Glomerular endothelial cell (primary cell): ENCODE data around the gene DYRK1B. TPM values are rescaled to one million over a fixed set of nuclear protein-coding genes. Genes with fewer than 3 reads are reported as not detected.

Experiments
- DNase-seq: peaks from one replicate; pipeline ENCODE4 v3.0.0-alpha.2; 2011; ENCODE audit warnings: low read depth, low spot score; ENCODE audit errors: extremely low read depth
- total RNA-seq: library from RNA; depleted of rRNA; stranded (reverse); fragments of >200 nt; gene quantifications from 2 replicates; pipeline ENCODE4 v1.2.3, GENCODE V29; 2015

Gene DYRK1B
- total RNA-seq, 1 donor from 2014 or later, result 40.4 TPM

DNA sequence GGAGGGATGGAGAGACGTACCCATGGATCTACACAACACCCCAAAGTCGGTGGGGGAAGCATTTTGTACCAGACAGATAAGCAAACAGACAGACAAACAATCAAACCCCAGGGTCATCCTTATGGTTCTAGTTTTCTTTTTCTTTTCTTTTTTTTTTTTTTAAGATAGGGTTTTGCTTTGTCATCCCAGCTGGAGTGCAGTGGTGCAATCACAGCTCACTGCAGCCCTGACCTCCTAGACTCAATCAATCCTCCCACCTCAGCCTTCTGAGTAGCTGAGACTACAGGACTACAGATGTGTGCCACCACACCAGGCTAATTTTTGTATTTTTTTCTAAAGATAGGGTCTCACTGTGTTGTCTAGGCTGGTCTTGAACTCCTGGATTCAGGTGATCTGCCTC is 30.2 kb upstream of the DYRK1B start:
- no peak for DNase-seq

GRCh38 chr19:39858541-39858940 is 24.6 kb upstream of the DYRK1B start:
- DNase-seq, result no peak

DNA sequence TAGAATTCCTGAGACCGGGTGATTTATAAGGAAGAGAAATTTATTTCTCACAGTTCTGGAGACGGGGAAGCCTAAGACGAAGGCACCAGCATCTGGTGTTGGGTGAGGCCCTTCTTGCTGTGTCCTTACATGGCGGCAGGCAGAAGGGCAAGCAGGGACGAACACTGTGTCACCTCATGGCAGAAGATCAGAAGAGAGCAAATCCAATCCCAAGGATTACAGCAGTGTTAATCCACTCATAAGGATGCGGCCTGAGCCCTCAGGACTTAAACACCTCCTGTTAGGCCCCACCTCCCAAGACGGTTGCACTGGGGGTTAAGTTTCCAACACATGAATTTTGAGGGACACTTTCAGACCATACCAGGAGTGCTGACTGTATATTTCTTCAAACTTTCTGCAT is 18.9 kb upstream of the DYRK1B start:
- no peak for DNase-seq

GRCh38 chr19:39850892-39851291 is 16.9 kb upstream of the DYRK1B start:
- DNase-seq, result no peak

GRCh38 chr19:39848392-39848791 is 14.4 kb upstream of the DYRK1B start:
- no peak for DNase-seq

- no peak for DNase-seq
These were observed 13.6 kb upstream of the DYRK1B start for GRCh38 chr19:39847525-39847924.

DNA sequence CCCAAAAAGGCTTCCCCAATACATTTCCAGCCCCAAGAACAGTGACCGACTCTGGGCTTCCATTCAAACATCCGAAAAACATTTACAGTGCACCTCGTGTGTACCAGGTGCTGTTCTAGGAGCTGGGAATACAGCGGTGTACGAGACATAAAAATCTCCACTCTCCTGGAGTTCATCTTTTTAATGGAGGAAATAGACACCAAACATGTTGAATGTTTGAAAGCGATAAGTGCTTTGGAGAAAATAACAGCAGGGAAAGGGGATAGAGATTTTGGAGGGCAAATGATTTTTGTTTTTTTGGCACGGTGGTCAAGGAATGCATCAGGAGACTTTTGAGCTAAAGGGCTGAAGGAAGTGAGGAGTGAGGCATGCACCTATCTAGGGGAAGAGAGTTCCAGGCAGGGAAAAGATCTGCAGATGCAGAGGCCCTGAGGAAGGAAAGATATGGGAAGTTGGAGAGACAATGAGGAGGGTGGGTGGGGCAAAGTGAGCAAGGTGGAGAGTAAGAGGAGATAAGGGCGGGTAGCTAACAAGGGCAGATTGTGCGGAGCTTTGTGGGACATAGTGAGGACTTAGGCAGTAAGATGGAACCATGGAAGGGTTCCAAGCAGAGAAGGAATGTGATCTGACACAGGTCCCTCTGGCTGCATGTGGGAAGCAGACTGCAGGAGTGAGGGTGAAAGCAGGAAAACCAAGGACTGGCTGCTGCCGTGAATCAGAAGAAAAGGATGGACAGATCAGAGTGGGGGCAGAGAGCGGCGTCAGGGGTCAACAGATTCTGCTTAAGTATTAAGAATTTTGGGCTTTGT is 12.9 kb upstream of the DYRK1B start:
- DNase-seq, result no peak

DNA sequence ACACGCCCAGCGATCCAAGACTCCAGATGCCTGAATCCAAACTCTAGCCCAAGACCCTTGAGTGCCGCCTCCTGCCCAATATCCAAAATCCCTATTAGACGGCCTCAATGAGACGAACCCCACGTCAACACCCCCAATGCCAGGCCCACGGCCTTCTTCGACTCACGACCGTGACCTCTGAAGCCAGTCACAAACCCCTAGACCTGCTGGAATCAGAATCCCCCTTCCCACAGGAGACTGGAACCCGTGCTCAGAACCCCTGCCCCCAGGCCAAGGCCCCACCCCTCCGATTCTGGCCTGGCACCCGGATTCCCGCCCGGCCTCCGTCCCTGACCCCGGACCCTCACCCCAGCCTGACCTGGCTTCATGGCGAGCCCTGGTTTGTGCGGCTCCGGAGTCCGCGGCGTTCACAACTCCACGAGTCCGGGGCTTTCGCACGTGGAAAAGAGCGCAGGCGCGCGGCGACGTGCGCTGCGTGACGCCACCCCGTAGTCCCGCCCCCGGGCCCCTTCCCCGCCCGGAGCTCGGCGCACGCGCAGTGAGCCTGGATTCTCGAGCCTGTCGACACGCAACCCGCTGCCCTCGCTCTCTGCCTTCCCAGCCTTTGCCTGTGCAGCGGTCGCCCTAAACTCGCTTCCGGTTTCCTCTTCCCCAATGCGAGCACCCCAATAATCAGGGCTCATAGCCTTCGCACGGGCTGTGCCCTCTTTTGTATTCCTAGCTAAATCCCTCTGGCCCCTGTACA is 12.1 kb upstream of the DYRK1B start, which contains the start of gene FBL:
Gene FBL, minus strand, starts transcription at position 447 of the 745 bp plus-strand sequence. Its CDS starts 79 bp downstream, at position 368.
- DNase-seq, result no peak

DNA sequence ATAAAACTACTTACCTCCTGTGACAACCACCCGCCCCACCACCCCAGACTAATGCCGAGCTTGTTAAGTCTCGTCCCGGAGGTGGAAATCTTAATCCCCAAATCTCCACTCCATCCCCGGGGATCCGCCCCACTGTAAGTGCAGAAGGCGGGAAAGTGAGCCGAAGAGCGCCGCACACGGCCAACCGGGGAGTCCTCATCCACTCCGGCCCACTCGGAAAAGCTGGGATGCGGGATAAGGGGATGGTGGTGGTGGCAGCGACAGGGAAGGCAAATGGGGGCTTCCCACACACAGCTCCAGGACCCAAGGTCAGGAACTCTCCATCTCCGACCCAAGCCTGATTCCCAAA is 11.6 kb upstream of the DYRK1B start:
- DNase-seq, result no peak

GRCh38 chr19:39845172-39845571 is 11.2 kb upstream of the DYRK1B start:
- DNase-seq, result no peak

- DNase-seq, result no peak
These were observed 10.2 kb upstream of the DYRK1B start for GRCh38 chr19:39843919-39844793.

GRCh38 chr19:39842693-39843435 is 8.9 kb upstream of the DYRK1B start:
- no peak for DNase-seq

DNA sequence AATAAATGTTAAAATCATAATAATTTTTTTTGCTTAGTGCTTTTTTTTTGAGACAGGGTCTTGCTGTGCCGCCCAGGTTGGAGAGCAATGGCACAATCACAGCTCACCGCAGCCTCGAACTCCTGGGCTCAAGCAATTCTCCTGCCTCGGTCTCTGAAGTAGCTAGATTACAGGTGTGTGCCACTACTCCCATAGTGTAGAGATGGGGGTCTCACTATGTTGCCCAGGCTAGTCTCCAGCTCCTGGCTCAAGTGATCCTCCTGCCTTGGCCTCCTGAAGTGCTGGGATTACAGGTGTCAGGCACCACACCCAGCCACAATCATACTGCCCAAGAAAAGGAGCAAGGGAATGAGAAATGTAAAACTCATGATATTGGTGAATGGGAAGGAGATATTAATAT is 7.1 kb upstream of the DYRK1B start:
- DNase-seq, result no peak

- no peak for DNase-seq
These were observed 6.5 kb upstream of the DYRK1B start for GRCh38 chr19:39840492-39840891.

DNA sequence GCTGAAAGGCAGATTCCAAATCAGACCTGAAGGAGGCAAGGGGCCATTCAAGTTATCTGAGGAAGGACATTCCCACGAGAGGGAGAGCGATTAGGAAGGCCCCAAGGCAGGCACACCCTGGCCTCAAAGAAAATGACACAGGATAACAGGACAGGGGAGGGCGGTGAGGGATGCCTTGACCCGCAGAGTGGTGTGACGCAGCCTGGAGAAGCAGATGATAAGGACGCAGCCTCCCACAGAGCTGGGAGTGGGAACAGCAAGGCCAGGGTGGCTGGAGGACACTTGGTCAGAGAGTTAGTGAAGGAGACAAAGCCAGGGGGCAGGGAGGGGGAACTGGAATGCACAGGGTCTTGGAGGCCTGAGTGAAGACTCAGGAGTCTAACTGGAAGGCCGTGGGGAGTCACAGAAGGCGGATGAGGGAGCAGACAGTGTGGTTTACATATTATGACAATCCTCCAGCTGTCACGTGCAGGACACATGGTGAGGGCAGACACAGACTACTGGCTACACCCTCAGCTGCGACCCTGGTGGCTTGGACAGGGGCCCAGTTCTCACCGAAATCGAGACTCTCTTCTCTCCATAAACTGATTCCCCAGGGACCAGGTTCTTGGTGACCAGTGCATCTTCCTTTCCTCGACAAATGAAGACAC is 5.8 kb upstream of the DYRK1B start:
- no peak for DNase-seq

- DNase-seq, result no peak
These were observed 4.6 kb upstream of the DYRK1B start for GRCh38 chr19:39838569-39838968.

- DNase-seq, result no peak
These were observed 4.0 kb upstream of the DYRK1B start for GRCh38 chr19:39837978-39838377.

DNA sequence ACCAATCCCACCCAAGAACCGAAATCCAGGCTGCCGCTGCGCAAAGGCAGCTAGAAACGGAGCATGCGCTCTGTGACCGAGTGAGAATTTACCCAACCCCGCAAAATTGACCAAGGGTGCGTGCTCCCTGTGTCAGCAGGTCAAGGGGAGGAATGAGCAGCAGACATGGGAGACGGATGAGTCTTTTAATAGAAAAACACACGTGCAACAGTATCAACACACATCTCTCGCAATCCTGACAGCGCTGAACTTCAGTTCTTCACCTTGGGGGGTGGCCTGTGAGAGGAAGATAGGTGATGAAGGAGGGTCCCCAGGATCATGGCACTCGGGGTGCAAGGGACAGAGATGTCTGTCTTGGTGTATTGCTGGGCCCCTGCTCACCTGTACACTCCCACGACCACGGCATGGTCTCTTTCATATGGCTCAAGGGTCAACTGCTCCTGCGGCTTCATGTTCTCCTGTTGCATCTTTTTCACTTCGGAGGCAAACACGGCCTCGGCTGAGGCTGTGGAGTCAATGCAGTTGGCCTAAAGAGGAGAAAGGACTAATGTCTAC is 402 bp upstream of the DYRK1B start:
- DNase-seq, result no peak

DNA sequence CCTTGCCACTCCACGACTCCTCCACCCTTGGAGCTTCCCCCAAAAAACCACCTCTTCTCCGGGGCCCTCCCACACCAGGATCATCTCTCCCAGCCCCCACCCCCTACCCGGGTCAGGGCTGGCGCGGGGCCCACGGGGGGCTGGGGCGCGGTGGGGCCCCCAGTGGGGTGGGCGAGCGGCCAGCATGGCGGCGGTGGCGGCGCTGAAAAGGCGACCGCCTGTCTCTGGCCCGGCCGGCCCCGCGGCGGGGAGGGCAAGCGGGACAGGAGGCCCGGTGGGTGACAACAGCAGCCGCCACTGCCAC is 850 bp downstream of the DYRK1B start:
- no peak for DNase-seq
